GM18520 (cell line): ENCODE data around the gene MCM5.
"Not testable (repeated sequence)": the region's sequence is repeated elsewhere in the genome, so short reads cannot be mapped to it uniquely, and the experiment has no call there.

Experiments
- ATAC-seq: cut with Tn5 transposase; IDR thresholded peaks from one replicate; pipeline ENCODE4 v1.9.1; 2021; ENCODE audit not compliant: unreplicated experiment

MCM5 gene

GRCh38 chr22:35378621-35379020 lies 21.3 kb upstream of the MCM5 start:
- ATAC-seq, result no peak

- no peak for ATAC-seq
Measured at GRCh38 chr22:35379146-35379993, 20.6 kb upstream of the MCM5 start.

DNA sequence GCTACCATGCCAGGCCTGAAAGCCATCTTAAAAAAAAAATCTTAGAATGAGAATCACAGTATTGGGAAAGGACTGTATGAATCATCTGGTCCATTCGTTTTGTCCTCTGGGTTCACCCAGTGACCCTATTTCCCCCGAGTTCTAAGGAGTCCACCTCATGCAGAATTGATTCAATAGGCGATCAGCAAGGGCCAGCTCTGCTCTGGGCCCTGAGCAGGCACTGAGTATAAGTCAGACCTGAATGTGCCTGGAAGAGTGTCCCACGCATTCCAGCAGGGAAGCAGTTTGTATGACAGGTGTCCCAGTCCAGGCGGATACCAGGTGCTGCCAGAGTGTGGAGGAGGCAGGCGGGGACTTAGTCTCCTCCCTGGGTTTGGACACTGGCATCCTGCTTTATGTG lies 19.9 kb upstream of the MCM5 start:
- no peak for ATAC-seq

DNA sequence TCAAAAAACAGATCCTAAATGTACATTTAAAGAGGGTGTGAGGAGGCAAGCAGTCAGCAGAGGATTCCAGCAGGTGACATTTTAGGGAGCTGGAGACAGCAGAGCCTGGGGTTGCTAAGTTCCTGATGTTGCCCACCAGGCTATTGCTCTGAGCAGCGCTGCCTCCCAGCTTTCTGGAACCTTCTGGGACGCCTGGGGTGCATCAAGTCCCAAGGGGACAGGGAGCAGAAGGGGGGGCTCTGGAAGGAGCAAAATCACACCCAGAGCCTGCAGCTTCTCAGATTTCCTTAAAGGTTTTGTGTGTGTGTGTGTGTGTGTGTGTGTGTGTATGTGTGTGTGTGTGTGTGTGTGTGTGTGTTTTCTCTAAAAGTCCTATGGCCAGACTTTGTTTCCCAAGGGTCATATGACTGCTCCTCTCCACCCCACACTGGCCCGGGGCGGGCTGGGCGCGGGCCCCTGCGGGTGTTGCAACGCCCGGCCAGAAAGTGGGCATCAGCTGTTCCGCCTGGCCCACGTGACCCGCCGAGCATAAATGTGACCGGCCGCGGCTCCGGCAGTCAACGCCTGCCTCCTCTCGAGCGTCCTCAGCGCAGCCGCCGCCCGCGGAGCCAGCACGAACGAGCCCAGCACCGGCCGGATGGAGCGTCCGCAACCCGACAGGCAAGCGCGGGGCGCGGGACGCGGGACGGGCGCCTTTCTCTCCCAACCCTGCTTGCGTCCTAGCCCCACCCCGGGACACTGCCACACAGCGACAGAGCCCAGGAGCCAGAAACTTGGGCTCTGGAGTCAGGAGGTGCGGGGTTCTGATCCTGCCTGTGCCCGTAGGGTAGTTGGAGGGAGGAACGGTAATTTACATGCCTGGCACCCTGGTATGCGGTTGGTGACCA lies 19.2 kb upstream of the MCM5 start, which contains the start of gene HMOX1:
TSS of gene HMOX1 (plus strand) at position 560 of the 887 bp plus-strand sequence. CDS start at position 638, 78 bp downstream.
- peak; percentile 54 for ATAC-seq

- ATAC-seq, result no peak
Measured at GRCh38 chr22:35381424-35382009, 18.4 kb upstream of the MCM5 start.

GRCh38 chr22:35383679-35384071 lies 16.3 kb upstream of the MCM5 start:
- no peak for ATAC-seq

DNA sequence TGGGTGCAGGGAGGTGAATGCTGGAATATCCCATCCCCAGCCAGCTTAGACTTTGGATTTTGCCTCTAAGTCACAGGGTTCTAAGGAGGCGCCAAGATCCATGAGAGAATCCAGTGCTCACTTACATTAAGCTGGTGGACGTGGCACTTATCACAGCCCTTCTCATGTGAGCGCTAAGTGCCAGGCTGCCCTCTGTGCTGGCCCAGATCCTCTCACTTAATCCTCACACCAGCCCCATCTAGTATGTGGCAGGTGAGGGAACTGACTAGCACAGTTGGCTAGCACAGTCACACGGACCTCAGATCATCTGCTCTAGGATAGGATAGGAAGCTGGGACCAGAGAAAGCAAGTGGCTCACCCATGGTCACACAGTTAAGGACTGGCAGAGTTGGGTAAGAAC lies 15.4 kb upstream of the MCM5 start:
- ATAC-seq, result no peak

DNA sequence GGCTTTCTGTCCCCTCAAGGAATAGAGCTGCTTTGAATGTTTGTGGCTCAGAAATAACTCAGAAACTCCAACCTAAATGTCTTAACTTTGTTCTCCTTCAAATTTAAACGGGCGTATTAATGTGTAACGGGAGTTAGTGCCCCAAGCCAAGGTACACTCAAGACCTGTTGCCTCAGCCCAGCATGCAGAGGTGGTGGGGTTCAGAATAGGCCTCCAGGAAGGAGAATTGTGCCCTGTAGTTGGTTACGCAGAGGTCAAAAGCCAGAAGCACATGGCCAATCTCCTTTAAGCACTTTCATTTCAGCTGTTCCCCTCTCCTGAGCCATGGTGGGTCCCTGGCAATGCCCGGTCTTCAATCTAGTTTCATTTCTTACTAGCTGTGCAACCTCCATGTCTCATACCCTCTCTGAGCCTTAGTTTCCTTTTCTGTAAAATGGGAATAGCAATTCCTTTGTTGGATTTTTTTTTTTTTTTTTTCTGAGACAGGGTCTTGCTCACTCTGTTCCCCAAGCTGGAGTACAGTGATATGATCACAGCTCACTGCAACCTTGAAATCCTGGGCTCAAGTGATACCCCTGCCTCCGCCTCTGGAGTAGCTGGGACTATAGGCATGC lies 14.9 kb upstream of the MCM5 start:
- no peak for ATAC-seq

- no peak for ATAC-seq
Measured at GRCh38 chr22:35386670-35387288, 13.2 kb upstream of the MCM5 start.

DNA sequence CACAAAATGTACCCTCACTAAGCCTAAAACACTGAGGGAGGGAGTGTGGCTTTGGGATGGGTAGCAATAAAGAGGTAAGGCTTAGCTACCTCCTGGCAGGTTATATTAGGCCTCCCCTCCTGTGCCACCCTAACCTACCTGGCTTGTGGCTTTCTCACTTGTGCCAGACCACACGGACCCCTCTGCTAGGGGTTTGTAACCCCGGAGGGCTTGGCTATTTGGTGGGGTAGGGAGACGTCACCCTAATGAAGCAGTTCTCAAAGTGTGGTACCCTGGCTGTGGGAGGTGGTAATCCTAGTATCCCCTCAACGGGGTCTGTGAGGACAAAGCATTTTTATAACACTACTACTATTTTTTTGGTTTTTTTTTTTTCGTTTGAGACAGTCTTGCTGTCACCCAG lies 9.0 kb upstream of the MCM5 start:
- no peak for ATAC-seq

DNA sequence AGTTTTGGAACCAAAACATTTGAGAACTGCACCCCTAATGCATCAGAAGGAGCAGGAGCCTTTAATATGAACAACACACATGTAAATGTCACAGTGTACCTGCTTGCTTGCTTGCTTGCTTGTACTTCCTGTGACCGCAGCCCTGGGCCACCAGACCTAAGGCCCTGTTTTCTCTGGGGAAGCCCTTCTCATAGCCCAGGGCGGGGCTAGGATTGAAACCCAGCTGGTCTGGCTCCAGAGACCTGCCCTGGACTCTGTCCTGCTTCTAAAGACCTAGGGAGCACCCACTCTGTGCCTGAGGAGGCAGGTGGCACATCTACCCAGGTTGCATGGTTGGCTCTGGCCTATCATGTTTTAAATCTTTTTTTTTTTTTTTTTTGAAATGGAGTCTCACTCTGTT lies 7.6 kb upstream of the MCM5 start:
- ATAC-seq, result no peak

DNA sequence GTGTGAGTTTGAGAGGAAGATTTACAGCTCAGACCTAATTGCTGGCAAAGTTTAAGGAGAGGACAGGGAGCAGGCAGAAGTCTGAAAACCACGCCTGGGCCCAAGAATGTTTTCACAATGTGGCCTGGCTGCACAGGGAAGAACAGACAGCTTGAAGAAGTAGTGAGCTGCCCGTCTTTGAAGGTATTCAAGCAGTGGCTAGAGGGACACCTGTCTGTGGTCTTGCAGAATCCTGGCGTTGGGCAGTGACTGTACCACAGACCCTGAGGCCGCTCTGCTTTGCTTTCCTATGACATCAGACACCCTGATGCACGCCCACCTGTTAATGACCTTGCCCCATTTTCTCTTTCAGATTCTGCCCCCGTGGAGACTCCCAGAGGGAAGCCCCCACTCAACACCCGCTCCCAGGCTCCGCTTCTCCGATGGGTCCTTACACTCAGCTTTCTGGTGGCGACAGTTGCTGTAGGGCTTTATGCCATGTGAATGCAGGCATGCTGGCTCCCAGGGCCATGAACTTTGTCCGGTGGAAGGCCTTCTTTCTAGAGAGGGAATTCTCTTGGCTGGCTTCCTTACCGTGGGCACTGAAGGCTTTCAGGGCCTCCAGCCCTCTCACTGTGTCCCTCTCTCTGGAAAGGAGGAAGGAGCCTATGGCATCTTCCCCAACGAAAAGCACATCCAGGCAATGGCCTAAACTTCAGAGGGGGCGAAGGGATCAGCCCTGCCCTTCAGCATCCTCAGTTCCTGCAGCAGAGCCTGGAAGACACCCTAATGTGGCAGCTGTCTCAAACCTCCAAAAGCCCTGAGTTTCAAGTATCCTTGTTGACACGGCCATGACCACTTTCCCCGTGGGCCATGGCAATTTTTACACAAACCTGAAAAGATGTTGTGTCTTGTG lies 6.6 kb upstream of the MCM5 start:
- no peak for ATAC-seq

DNA sequence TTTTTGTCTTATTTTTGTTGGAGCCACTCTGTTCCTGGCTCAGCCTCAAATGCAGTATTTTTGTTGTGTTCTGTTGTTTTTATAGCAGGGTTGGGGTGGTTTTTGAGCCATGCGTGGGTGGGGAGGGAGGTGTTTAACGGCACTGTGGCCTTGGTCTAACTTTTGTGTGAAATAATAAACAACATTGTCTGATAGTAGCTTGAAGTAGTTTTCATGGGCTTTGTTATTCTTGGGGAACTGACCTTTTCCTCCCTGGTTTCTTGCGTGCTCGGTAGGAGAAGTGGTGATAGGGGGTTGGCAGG lies 6.0 kb upstream of the MCM5 start:
- no peak for ATAC-seq

DNA sequence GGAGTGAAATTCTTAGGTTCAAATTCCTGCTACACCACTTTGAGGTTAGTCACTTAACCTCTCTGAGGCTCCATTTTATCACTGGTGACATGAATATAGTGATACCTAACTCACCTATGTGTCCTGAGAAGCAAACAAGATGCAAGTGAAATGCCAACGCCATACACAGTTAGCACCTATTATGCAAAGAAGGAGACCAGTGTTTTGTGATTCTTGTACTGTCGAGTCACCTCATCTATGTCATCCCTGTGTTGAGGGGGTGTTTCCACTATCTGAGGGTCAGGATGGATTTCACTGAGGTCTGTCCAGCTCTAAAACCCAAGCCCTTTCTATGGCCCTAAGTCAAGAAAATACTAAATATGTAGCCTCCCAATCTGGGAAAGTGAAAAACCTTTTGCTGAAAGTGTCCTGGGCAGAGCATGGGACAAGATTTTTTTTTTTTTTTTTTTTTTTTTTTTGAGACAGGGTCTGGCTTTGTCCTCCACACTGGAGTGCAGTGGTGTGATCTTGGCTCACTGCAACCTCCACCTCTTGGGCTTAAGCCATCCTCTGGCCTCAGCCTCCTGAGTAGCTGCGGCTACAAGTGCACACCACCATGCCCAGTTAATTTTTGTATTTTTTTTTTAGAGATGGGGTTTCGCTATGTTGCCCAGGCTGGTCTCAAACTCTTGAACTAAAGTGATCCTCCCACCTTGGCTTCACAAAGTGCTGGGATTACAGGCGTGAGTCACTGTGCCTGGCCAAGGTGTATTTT lies 5.0 kb upstream of the MCM5 start:
- ATAC-seq, result no peak

DNA sequence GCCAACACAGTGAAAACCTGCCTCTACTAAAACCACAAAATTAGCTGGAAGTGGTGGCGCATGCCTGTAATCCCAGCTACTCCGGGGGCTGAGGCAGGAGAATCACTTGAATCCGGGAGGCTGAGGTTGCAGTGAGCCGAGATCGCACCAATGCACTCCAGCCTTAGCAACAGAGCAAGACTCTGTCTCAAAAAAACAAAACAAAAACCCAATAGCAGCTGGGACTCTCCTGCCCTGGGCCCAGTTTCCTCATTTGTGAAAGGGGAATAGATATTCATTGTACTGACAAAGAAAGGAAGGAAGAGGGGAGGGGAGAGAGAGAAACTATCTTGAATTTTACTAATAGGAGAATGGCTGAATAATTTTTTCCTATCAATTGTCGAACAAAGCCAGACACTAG lies 3.3 kb upstream of the MCM5 start:
- ATAC-seq, result not testable (repeated sequence)

DNA sequence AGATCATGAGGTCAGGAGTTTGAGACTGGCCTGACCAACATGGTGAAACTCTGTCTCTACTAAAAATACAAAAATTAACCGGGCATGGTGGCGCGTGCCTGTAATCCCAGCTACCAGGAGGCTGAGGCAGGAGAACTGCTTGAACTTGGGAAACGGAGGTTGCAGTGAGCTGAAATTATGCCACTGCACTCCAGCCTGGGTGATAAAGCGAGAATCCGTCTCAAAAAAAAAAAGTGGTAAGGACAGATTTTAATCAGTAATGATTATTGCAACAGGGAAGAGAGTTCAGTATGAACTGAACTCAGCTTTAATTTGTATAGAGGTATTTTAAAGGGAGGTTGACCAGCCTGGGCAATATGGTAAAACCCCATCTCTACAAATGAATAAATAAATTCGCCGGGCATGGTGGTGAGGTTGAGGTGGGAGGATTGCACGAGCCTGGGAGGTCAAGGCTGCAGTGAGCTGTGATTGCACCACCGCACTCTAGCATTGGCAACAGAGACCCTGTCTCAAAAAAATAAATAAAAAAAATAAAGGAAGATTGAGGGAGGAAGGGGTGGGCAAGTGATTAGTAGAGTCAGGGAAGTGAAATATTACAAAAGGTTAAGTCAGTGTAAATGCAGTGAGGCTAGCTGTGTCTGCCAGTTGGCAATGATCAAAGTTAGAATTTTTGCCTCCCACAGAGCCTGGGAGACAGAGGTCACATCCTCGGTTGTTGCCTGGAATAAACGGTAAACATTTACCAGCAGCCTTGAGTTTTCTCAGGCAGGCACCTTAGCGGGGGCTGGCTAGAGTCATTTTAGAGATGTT lies 2.6 kb upstream of the MCM5 start:
- ATAC-seq, result no peak

DNA sequence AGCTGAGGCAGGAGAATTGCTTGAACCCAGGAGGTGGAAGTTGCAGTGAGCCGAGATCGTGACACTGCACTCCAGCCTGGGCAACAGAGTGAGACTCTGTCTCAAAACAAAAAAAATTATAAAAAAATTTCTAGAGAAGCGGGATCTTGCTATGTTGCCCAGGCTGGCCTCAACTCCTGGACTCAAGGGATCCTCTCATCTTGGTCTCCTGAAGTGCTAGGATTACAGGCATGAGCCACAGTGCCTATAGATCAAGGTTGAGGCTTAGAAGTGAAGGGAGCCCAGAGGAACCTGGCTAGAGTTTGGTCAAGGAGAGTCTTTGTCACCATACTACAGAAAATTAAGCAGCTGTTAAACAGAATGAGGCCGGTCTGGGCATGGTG lies 1.4 kb upstream of the MCM5 start:
- ATAC-seq, result no peak

DNA sequence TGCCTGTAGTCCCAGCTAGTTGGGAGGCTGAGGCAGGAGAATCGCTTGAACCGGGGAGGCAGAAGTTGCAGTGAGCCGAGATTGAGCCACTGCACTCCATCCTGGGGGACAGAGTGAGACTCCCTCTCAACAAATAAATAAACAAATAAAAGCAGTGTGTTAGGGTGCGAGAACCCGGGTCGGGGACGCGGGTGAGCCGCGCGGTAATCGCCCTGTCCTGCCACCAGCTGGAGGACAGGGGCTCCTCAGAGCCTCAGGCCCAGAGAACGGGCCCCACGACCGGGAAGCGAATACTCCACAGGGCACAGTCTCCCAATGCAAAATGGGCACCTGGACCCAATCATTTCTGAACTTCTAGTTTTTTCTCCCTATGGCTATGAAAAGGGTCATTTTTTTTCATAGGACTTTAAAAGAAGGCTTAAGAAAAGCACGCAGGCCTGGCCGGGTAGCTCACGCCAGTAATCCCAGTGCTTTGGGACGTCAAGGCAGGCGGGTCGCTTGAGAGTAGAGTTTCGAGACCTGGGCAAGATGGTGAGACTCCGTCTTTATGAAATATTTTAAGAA lies 744 bp upstream of the MCM5 start:
- no peak for ATAC-seq
